HG03045 (cell line): ENCODE data around the gene TSPAN3.

Source experiments
- ATAC-seq: cut with Tn5 transposase; IDR thresholded peaks from one replicate; pipeline ENCODE4 v1.9.1; 2021; ENCODE audit warnings: mild to moderate bottlenecking, moderate library complexity; ENCODE audit not compliant: unreplicated experiment

The TSPAN3 gene

DNA sequence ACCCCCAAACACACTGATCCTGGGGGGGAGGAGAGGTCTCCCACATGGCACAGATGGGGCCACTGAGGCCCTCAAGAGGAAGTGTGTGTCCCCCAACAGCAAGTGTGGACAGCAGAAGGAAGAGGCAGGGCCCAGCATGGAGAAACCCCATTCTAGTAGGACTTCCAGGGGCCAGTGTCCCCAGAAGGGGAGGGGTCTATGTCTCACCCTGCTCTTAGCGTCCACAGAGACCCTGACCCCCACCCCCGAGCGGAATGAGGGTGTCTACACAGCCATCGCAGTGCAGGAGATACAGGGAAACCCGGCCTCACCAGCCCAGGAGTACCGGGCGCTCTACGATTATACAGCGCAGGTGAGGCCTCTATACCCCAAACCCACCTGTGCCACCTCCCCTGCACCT lies 35.3 kb downstream of the TSPAN3 start:
- ATAC-seq = no peak

DNA sequence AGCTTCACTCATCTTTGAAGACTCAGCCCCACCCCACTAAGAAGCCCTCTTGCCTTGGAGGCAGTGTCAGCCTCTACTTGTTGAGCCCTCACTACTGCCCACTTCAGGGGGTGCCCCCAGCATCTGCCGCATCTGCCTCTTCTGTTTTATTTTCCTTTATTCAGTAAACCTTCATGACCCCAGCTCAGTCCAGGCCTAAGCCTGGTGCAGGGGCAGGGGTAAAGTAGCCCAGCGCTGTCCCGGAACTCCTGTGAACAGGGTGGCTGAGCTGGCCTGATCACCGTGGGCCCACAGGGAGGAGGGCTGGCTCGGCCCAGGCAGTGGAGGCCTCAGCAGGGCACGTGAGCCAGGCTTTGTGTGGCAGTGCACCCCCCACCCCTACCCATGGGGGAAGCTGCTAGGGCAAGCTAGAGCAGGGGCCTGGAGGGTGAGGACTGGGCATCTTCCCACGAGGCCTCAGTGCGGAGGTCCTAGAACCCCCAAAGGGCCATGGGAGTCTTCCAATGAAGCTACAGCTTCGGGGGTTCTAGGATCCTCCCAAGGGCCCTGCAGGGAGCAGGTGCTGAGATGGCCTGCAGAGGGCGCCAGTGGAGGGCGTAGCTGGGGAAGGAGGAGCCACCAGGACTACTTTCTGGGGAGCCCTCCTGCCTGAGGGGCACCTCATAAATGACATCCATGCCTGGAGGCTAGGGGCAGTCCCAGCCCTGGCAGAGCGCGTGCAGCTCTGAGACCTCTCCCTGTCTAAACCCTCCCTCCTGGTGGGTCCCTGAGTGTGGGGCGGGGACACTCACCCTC lies 36.0 kb downstream of the TSPAN3 start:
- no peak for ATAC-seq

DNA sequence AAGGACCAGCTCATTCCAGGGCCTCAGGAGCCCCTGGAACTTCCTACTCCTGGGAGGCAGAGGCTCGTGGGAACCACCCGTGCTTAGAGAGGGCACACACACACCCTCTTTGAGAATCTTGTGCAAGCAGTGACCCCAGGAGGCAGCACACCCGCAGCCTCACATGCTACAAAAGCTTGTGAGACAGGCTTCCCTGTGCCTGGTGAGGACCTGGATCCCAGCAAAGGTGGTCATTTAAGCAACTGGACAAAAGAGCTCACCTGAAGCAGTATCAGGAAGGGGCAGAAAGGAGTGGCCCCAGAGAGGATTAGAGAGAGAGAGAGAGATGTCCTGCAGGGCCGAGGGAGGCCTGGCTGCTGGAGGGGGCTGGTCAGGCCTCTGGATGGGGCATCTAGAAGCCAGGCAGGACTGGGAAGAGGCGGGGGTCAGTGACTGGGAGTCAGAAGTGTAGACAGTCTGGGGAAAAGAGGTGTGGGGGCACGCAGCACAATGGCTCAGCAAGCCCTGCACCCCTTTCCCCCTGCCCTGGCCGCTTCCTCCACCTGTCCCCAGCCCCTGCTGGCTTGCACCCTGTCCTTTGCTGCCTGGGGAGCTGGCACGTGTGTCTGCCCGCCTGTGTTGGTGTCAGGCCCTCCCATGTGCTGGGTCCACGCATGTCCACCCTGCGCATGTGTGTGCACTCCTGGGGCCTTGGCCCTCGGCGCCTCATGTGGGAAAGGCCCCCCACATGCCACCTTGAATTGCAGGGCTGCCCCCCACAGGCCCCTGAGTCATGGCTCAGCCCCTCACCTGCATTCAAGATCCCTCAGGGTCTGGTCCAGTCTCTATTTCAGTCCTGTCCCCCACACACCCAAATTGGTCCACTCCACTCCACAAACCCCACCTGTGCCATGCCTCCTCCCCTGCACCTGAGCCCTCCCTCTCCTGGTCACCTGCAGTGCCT lies 36.9 kb downstream of the TSPAN3 start:
- no peak for ATAC-seq

DNA sequence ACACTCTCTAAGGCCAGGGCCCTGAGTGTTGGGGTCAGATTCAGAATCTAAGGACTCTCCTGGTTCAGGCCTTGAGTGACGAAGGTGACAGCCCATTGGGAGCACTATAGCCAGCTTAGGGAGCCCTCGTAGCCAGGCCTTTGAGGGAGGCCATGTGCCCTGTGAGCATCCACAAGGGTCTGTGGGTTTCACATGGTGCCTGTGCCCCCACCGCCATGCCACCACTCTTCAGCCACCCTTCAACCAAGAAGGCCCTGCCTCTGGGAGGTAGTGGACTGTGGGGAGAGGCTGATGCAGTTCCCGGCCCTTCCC lies 37.5 kb downstream of the TSPAN3 start:
- ATAC-seq = no peak

DNA sequence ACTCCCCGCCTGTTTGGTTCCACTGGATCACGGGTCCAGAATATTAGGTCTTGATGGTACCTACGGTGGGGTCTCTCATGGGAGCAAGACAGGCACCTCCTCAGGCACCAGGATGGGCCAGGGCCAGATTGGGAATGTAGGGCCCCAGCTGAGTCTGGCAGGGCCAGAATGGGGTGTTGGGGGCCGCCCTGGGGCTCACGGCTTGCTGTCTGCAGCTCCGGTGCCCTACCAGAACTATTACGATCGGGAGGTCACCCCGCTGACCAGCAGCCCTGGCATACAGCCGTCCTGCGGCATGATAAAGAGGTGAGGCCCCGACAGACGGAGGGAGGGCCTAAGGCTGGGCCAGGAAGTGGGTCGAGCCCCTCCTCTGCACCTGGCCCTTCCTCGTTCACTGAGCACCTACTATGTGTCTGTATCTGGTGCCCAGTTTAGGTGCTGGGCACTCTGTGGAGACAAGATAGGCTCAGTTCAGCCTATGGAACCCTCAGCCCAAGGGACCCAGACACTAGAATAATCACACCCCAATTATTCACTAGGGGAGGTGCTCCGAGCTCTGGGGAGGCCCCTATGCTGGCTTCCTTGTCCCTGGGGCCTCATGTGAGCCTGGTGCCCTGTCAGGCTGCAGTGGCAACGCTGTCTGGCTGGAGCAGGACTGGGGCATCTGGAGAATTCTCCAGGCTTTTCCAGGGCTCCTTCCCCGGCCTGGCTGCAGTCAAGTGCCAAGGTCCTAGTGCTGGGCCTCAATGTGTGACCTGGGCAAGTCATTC lies 38.1 kb downstream of the TSPAN3 start:
- no peak for ATAC-seq

DNA sequence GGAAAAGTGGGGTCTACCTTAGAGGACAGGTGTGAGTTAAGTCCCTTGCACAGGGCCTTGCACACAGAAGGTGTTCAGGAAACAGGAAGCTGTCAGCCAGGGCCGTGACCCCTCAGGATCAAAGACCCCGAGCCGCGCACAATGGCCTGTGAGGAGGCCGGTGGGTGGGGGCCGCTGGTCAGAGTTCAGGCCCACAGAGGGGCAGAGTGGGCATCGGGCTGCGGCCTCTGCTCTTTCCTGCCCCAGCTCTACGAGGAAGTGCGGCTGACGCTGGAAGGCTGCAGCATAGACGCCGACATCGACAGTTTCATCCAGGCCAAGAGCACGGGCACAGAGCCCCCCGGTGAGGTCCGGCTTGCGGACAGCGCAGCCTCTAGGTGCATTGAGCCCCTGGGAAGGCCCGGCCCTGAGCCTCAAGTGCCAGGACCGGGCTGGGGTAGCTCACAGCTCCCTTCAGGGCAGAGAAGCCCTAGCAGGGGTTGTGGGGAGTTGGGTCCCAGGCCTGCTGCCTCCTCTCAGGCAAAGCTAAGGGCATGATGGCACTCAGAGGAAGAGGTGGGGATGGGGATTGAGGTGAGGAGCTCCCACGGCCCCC lies 38.8 kb downstream of the TSPAN3 start:
- ATAC-seq = no peak

DNA sequence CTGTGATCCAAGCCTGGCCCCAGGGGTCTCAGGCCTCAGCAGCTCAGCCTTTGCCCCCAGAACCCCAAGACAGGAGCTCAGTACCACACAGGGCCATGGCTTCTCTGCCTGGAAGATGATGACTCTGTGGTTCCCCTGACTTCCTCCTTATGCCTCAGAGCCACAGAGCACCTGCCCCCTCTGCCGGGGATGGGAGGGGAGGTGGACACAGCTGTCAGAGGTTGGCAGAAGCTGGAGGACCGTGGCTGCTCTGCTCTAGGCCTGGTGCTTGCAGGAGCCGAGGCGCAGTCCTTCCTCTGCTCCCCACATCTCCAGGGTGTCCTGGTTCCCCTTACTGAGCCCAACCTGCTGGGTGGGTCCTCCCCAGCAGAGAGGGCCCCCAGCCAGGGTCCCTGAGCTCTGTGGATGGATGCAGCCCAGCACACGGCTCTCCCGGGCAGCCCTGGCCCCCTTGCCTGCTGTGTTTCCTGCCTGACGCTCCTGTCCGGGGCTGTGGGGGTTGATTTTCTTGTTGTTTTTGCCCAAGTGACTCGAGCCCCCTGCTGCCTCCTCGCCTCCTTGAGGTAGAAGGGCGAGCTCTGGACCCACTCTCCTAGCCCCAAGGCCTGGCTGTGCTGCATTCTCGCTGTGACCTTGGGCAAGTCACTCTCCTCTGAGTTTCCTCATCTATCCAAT lies 39.4 kb downstream of the TSPAN3 start:
- no peak for ATAC-seq

DNA sequence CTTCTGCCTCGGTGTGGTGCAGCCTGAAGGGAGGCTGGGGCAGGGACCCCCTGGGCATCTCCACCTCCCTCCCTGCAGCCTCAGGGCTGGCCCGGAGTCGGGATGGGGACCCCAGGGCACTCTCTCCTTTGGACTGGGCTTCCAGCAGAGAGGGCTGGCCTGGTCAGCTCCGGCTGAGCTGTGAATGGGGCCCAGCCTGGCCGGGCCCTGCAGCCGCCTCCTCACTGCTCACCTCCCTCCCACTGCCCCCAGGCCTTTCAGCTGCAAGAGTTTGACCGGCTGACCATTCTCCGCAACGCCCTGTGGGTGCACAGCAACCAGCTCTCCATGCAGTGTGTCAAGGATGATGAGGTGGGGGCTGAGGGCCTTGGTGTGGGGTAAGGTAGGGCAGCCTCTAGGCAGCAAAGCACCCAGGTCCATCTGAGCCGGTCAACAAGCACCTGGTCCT lies 40.0 kb downstream of the TSPAN3 start:
- ATAC-seq = no peak

DNA sequence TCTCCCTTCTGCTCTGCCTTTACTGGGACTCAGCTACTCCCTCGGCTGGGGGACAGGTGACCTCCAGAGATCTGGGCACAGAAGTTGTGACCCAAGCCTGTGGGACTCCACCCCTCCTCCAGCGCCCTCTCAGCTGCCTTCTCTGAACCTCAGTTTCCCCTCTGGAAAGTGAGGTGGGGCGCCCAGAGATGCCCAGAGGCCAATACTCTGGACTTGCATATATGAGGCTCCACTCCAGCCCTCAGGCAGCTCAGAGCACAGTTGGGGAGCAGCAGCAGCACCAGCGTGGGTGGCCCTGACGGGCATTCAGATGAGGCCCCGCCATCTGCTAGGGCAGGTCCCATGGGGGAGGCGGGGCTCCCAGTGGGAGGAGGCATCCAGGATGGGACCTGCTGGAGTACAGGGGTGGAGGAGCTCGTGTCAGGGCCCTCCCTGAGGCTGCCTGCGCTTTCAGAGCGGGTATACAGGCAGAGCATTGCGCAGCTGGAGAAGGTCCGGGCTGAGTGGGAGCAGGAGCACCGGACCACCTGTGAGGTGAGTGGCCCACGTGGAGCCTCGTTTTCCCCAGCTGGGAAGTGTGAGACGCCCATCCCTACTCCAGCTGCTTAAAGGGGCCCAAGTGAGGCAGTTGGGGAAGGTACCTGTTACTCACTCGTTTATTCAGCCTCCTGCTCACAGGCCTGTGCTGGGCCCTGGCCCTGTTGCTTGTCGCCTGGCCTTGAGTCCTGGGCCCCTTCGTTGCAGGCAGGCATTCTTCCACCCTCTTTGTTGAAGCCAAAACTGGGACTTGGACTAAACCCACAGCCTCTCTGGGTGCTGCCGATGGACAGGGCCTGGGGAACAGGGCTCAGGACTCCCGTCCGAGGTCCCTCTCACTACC lies 40.6 kb downstream of the TSPAN3 start:
- ATAC-seq = no peak

DNA sequence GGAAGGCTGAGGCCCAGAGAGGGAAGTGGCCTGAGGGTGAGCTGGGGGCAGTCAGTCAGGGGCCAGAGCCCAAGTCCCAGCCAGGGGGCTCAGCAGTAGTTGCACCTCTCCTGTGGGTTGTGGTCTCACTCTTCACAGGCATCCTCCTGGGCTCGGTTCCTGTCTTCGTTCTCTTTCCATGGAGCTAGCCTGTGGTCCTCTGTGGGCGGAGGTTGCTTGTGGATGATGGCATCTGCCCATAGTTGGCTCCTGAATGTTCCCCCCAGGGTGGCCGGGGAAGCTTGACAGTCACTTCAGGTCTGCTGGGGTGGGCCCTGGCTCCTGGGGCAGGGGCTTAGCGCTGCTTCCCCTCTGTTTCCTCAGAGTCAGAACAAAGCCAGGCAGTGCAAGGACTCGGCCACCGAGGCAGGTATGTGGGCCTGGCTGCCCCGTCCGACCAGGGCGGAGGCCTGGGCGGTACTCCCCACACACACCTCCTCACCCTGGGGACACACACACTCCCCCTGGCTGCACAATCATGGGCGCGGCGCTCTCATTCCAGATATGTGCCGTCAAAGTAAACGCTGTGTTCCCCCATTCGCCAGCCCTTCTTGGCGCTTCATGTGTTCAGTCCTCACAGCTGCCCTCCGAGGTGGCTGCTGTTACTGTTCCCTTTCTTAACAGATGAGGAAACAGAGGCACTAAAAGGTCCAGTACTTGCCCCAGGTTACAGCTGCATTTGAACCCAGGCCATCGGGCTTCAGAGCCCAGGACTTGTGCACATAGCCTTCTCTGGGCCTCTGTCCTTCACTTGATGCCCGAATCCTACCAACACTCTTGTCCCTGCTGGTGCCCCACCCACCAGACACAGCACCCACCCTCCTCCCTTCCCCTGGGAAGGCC lies 41.5 kb downstream of the TSPAN3 start:
- no peak for ATAC-seq

DNA sequence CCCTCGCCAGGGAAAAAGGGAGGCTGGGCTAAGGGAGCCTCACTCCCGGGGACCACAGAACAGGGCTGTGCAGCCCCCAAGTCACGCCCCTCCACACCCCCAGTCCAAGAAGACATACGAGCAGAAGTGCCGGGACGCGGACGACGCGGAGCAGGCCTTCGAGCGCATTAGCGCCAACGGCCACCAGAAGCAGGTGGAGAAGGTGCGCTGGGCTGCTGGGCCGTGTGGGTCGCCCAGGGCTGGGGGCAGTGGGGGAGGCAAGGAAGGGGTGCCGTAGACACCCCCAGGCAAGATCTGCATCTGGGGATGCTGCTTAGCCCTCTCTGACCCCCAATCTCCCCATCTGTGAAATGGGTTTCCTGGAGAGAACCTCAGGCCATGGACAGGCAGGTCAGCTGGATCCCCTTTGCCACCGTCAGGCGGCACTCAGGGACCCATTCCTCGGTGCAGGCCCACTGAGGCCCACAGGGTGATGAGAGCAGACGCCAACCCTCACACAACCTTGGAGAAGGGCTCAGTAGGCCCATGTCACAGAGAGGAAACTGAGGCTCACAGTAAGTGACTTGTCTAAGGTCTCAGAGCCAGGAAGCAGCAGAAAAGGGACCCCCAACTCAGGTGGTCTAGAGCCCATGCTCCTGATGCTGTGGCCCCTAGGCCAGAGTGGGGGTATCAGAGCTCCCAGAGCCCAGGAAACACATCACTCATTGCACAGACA lies 42.3 kb downstream of the TSPAN3 start:
- ATAC-seq = no peak

DNA sequence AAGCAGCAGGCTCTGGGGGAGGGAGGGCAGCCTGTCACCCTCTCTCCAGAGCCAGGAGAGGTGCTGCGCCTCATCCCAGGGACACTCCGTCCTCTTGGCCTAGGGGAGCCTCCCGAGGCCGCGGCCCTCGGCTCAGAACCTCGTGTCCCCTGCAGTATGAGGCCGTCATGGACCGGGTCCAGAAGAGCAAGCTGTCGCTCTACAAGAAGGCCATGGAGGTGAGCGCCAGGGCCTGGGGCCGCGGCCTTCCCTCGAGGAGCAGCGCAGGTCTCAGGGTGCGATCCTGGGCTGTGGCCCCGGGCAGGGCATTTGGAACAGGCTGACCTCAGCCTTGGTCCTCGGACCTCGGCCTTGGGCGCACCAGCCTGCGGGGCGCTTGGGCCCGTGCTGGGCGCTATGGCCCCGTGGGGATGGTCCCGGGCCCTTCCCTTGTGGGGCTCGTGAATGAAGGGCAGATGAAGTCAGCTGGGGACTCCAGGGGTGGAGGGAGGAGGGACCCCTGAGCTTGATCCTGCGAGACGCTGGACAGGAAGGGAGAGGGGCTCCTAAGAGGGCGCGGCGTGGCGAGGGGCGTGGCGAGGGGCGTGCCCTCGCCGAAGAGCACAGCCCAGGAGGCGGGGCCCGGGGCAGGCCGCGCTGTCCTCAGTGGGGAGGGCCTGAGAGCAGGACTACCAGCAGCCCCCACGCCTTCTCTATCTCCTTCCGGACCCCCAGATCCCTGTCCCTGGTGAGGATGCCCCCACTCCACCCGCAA lies 43.0 kb downstream of the TSPAN3 start:
- ATAC-seq = no peak

DNA sequence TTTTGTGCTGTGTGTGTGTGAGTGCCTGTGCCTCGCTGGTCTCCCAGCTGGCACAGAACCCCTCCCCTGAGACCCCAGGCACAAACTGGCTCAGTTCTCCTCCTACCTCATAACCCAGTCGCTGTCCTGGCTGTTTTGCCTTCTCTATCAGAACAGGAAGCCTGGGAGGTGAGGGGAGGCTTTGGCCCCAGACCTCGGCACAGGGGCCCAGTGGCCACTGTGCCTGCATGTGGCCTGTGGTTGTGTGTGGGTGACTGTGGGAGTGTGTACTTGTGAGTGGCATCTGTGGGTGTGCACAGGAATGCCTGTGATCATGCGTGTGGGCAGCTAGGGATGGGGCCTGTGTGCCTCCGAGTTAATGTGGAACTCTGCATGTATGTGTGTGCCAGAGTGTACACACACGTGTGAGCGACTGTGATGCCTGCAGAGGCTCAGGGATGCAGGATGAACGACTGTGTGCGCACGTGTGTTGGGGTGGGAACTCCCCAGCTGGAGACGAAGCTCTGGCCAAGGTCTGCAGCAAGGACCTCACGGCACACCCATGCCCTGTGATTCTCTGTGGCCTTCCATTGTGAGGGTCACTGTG lies 43.7 kb downstream of the TSPAN3 start:
- ATAC-seq = no peak

DNA sequence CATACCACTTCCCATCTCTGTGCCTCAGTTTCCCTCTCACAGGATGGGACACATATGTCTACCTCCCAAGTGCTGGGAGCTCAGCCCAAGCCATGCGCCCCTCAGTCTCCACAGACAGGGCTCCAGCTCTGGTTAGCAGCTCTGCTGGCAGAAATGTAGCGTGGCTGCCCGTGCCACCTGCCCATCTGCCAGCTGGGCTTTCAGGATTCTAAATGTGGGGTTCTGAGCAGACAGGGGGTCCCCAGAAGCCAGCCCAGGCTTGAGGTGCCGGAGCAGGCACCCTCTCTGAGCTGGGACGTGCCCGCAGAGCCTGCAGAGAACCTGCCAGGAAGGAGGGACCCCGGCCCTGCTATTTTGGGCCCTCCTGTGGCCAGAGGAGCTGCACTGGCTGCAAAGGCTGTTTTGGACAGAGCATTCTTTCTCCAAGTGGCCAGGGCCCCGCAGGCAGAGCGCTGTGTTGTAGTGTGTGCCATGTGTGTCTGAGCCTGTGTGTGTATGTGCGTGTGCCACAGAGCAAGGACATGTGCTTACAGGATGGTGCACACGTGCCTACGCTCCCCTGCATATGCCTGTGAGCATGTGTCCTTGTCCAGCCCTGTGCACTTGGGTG lies 44.3 kb downstream of the TSPAN3 start:
- no peak for ATAC-seq

DNA sequence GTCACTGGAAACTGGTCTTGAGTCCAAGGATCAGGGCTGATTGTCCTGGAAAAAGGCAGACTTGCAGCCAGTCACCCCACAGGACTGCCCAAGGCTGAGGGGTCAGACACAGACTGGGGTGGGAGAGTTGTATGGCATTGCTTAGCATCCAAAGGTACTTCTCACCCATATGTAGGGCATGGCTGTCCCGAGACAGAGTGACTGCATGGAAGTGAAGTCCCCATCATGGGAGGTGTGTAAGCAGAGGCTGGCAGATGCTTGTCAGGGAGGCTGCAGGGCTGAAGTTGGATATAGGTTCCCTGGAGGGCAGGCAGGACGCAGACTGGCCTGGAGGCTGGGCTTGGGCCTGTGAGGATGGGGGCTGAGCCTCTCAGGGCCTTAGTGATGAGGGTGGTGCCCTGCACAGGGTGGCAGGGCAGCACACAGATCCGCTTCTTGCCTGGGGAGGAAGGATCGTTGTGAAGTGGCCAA lies 44.9 kb downstream of the TSPAN3 start:
- no peak for ATAC-seq
